ENCODE results near the gene ZCCHC24.

ZCCHC24 gene

GRCh38 chr10:79385392-79385795 lies 60.0 kb downstream of the ZCCHC24 start:
- Mint-ChIP-seq H3K36me3 (ENCODE audit: low read depth) (peaks cover 8% of the 10 kb centered on the region), H3K27ac (no peak overlapping the region), H3K9me3 (no peaks in the 10 kb centered on the region), H3K27me3 (ENCODE audit: low read depth, poor library complexity) (no peaks in the 10 kb centered on the region), H3K4me3 (no peak overlapping the region), H3K4me1 (peaks cover 17% of the 10 kb centered on the region)
- TF ChIP-seq CTCF (IDR thresholded peaks at IDR 0.05), result no peak
- DNase-seq, result no peak

GRCh38 chr10:79384773-79385391 lies 60.5 kb downstream of the ZCCHC24 start:
- Mint-ChIP-seq H3K27me3 (ENCODE audit: low read depth, poor library complexity) (peaks cover 2% of the 10 kb centered on the region), H3K4me1 (peaks cover 17% of the 10 kb centered on the region), H3K27ac (no peak overlapping the region), H3K36me3 (ENCODE audit: low read depth) (peaks cover 8% of the 10 kb centered on the region), H3K9me3 (no peaks in the 10 kb centered on the region), H3K4me3 (no peak overlapping the region)
- no peak for DNase-seq
- TF ChIP-seq CTCF (IDR thresholded peaks at IDR 0.05), result no peak

GRCh38 chr10:79383974-79384606 lies 61.3 kb downstream of the ZCCHC24 start:
- Mint-ChIP-seq H3K36me3 (ENCODE audit: low read depth) (peaks cover 4% of the 10 kb centered on the region), H3K4me1 (peaks cover 17% of the 10 kb centered on the region), H3K27ac (no peak overlapping the region), H3K9me3 (no peaks in the 10 kb centered on the region), H3K27me3 (ENCODE audit: low read depth, poor library complexity) (peaks cover 2% of the 10 kb centered on the region), H3K4me3 (no peak overlapping the region)
- DNase-seq, result no peak
- TF ChIP-seq CTCF (IDR thresholded peaks at IDR 0.05), result no peak

GRCh38 chr10:79382491-79382941 lies 62.9 kb downstream of the ZCCHC24 start:
- H3K27ac Mint-ChIP-seq, result peak overlapping the region; percentile 50
- H3K4me3 Mint-ChIP-seq, result no peak overlapping the region
- peaks cover 4% of the 10 kb centered on the region for H3K36me3 Mint-ChIP-seq (ENCODE audit: low read depth)
- H3K4me1 Mint-ChIP-seq, result peaks cover 17% of the 10 kb centered on the region
- H3K27me3 Mint-ChIP-seq (ENCODE audit: low read depth, poor library complexity), result peaks cover 2% of the 10 kb centered on the region
- no peak for TF ChIP-seq CTCF (IDR thresholded peaks at IDR 0.05)
- no peaks in the 10 kb centered on the region for H3K9me3 Mint-ChIP-seq
- no peak for DNase-seq

- H3K4me3 Mint-ChIP-seq, result no peak overlapping the region
- peak overlapping the region; percentile 60 for H3K27ac Mint-ChIP-seq
- peaks cover 2% of the 10 kb centered on the region for H3K27me3 Mint-ChIP-seq (ENCODE audit: low read depth, poor library complexity)
- peaks cover 4% of the 10 kb centered on the region for H3K36me3 Mint-ChIP-seq (ENCODE audit: low read depth)
- peaks cover 17% of the 10 kb centered on the region for H3K4me1 Mint-ChIP-seq
- no peak for DNase-seq
- H3K9me3 Mint-ChIP-seq, result no peaks in the 10 kb centered on the region
- TF ChIP-seq CTCF (IDR thresholded peaks at IDR 0.05), result no peak
These were observed 63.6 kb downstream of the ZCCHC24 start for GRCh38 chr10:79381804-79382221.
